ENCODE data around the gene SUSD6.

SUSD6 gene

DNA sequence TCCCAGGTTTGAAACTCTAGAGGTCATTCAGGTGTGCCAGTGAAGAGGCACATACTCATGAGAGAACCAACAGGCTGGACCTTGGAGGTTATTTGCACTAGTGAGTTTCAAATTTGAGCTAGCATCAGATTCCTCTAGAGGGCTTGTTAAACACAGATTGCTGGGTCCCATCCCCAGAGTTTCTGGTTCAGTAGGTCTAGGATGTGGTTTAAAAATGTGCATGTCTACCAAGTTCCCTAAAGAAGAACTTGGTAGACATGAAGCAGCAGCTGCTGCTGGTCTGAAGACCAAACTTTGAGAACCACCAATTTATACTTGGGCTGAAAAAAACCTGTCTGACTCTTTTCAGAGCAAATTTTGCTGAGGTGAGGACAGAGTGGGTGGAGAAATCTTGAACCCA lies 61.7 kb downstream of the SUSD6 start:
- TF ChIP-seq SUZ12 (IDR thresholded peaks at IDR 0.05; ENCODE audit: extremely low read depth, insufficient read depth, insufficient read length) (no peak), YY1 (IDR thresholded peaks at IDR 0.05; ENCODE audit: insufficient read depth, insufficient read length) (no peak), ZNF274 (IDR thresholded peaks at IDR 0.05; ENCODE audit: low read depth, low read length) (no peak)
- no peaks in the 10 kb centered on the region for H3K36me3 ChIP-seq (ENCODE audit: insufficient read depth, insufficient read length, low read length)
- H3K9me3 ChIP-seq (ENCODE audit: insufficient read depth, low read length) = no peaks in the 10 kb centered on the region
- H3K9ac ChIP-seq (ENCODE audit: insufficient read length, low read depth) = no peak overlapping the region
- H3K27me3 ChIP-seq (ENCODE audit: insufficient read depth, insufficient read length) = no peaks in the 10 kb centered on the region
- no peak overlapping the region for H3K4me3 ChIP-seq (ENCODE audit: insufficient read length, low read depth)
- H3K4me1 ChIP-seq (ENCODE audit: insufficient read depth, insufficient read length) = peaks cover 2% of the 10 kb centered on the region
- no peak for DNase-seq (ENCODE audit: low read depth, low spot score)

DNA sequence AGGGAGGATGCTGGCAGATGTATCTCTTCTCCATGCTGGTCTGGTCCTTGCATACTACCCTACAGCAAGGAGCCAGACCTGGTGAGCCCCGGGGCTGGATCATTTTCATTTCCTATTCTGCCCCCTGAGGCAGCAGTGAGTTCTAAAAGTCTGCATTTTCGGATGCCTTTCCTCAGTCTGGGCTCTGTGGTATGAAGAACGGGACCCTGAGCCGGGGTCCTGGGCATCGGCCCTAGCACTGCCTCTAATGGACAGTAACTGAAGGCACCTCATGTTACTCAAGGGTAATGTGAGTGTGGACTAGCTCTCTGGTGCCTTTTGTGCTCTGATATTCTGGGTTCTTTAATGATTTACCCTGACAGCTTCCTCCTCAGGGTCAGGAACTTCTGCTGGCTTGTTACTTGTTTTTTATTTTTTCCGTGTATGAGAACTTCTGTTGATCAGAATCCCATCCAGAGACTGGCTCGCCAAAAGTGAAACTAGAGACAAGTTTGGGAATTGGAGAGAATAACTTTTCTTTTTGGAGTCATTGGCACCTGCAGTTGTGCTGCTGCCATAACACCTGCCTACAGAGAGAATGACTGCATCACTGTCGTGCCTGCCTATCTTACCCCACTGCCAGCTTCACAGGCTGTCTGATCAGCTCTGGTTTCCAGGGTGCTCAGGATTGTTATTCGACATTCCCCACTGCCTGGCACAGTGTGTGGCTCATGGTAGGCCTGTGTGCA lies 62.3 kb downstream of the SUSD6 start:
- TF ChIP-seq SUZ12 (IDR thresholded peaks at IDR 0.05; ENCODE audit: extremely low read depth, insufficient read depth, insufficient read length) (no peak), ZNF274 (IDR thresholded peaks at IDR 0.05; ENCODE audit: low read depth, low read length) (no peak), YY1 (IDR thresholded peaks at IDR 0.05; ENCODE audit: insufficient read depth, insufficient read length) (no peak)
- no peaks in the 10 kb centered on the region for H3K9me3 ChIP-seq (ENCODE audit: insufficient read depth, low read length)
- no peaks in the 10 kb centered on the region for H3K27me3 ChIP-seq (ENCODE audit: insufficient read depth, insufficient read length)
- no peak overlapping the region for H3K9ac ChIP-seq (ENCODE audit: insufficient read length, low read depth)
- no peak for DNase-seq (ENCODE audit: low read depth, low spot score)
- peaks cover 2% of the 10 kb centered on the region for H3K4me1 ChIP-seq (ENCODE audit: insufficient read depth, insufficient read length)
- H3K36me3 ChIP-seq (ENCODE audit: insufficient read depth, insufficient read length, low read length) = no peaks in the 10 kb centered on the region
- no peak overlapping the region for H3K4me3 ChIP-seq (ENCODE audit: insufficient read length, low read depth)

DNA sequence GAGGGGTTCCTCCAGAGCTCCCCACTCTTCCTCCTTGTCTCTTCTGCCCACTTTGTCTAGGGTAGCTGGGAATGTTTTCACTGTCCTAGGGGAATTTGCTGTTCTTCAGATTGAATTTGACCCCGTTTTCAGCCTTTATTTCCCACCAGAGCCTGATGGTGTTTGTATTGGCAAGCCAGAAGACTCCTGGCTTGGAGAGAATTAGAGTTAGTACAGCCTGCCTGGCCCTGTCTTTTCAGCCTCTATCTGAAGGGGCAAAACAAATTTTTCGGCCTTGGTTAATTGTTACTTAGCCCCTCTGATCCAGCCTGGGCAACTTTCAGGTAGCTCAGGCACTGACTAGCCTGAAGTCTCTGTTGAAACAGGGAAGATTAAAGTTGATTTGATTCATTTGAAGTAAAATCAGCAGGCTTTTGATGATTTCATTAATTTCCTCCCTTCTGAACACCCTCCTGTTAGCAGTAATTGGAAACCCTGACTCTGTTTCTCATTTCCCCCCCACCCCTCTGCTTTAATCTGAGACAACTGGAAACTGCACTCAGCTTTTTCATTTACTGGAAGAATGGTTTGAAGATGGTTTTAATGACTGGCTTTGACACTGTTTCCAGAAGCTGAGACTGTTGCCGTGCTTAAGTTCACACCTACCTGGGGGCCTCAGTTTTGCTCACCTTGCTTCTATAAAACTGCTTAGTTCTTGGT lies 63.3 kb downstream of the SUSD6 start:
- Histone ChIP-seq H3K4me3 (ENCODE audit: insufficient read length, low read depth) (no peak overlapping the region), H3K4me1 (ENCODE audit: insufficient read depth, insufficient read length) (peaks cover 2% of the 10 kb centered on the region), H3K9ac (ENCODE audit: insufficient read length, low read depth) (no peak overlapping the region), H3K27me3 (ENCODE audit: insufficient read depth, insufficient read length) (no peaks in the 10 kb centered on the region), H3K9me3 (ENCODE audit: insufficient read depth, low read length) (no peaks in the 10 kb centered on the region), H3K36me3 (ENCODE audit: insufficient read depth, insufficient read length, low read length) (no peaks in the 10 kb centered on the region)
- no peak for TF ChIP-seq ZNF274 (IDR thresholded peaks at IDR 0.05; ENCODE audit: low read depth, low read length)
- no peak for TF ChIP-seq SUZ12 (IDR thresholded peaks at IDR 0.05; ENCODE audit: extremely low read depth, insufficient read depth, insufficient read length)
- TF ChIP-seq YY1 (IDR thresholded peaks at IDR 0.05; ENCODE audit: insufficient read depth, insufficient read length) = no peak
- DNase-seq (ENCODE audit: low read depth, low spot score) = no peak

DNA sequence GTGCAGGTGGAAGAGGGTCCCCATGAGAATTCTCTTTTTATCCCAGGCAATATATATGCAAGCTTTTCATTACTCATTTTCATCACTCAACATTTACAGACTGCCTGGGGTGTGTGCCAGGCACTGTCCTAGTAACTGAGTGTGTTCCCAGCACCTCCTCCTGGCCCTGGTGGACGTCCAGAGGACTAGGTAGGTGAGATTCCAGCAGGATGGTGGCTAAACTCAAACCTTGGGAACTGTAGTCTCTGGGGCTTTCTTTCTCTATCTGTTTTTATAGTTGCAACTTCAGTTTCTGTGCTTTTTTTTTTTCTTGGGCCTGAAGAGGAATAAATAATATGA lies 63.8 kb downstream of the SUSD6 start:
- no peak for DNase-seq (ENCODE audit: low read depth, low spot score)
- Histone ChIP-seq H3K9me3 (ENCODE audit: insufficient read depth, low read length) (no peaks in the 10 kb centered on the region), H3K36me3 (ENCODE audit: insufficient read depth, insufficient read length, low read length) (no peaks in the 10 kb centered on the region), H3K4me1 (ENCODE audit: insufficient read depth, insufficient read length) (peaks cover 2% of the 10 kb centered on the region), H3K9ac (ENCODE audit: insufficient read length, low read depth) (no peak overlapping the region), H3K27me3 (ENCODE audit: insufficient read depth, insufficient read length) (no peaks in the 10 kb centered on the region), H3K4me3 (ENCODE audit: insufficient read length, low read depth) (no peak overlapping the region)
- TF ChIP-seq YY1 (IDR thresholded peaks at IDR 0.05; ENCODE audit: insufficient read depth, insufficient read length) = no peak
- no peak for TF ChIP-seq SUZ12 (IDR thresholded peaks at IDR 0.05; ENCODE audit: extremely low read depth, insufficient read depth, insufficient read length)
- TF ChIP-seq ZNF274 (IDR thresholded peaks at IDR 0.05; ENCODE audit: low read depth, low read length) = no peak

DNA sequence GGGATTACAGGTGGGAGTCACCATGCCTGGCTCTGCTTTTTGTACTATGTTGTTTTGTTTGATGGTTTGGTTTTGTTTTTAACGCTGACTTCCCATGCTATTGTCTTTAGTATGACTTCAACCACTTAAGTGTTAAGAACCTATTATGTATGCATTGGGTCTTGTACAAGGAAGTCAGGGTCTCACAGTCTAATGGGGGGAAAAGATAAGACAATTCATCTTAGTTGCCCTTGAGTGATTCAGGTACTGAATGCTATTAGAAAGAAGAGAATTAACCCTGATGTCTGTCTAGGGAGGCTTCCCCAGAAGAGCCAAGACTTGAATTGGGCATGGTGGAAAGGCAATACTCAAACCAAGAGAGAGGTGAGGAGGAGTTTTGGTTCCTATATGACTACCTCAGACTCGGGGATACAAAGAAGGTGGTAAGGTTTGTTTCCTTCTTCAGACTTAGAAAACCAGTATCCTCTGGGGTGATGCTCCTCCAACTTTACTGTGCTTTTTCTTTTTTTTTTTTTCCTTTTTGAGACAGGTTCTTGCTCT lies 64.6 kb downstream of the SUSD6 start:
- no peak for TF ChIP-seq YY1 (IDR thresholded peaks at IDR 0.05; ENCODE audit: insufficient read depth, insufficient read length)
- TF ChIP-seq SUZ12 (IDR thresholded peaks at IDR 0.05; ENCODE audit: extremely low read depth, insufficient read depth, insufficient read length) = no peak
- no peak for TF ChIP-seq ZNF274 (IDR thresholded peaks at IDR 0.05; ENCODE audit: low read depth, low read length)
- no peaks in the 10 kb centered on the region for H3K27me3 ChIP-seq (ENCODE audit: insufficient read depth, insufficient read length)
- H3K4me1 ChIP-seq (ENCODE audit: insufficient read depth, insufficient read length) = peaks cover 2% of the 10 kb centered on the region
- no peaks in the 10 kb centered on the region for H3K9me3 ChIP-seq (ENCODE audit: insufficient read depth, low read length)
- H3K9ac ChIP-seq (ENCODE audit: insufficient read length, low read depth) = no peak overlapping the region
- no peaks in the 10 kb centered on the region for H3K36me3 ChIP-seq (ENCODE audit: insufficient read depth, insufficient read length, low read length)
- no peak overlapping the region for H3K4me3 ChIP-seq (ENCODE audit: insufficient read length, low read depth)
- DNase-seq (ENCODE audit: low read depth, low spot score) = no peak

DNA sequence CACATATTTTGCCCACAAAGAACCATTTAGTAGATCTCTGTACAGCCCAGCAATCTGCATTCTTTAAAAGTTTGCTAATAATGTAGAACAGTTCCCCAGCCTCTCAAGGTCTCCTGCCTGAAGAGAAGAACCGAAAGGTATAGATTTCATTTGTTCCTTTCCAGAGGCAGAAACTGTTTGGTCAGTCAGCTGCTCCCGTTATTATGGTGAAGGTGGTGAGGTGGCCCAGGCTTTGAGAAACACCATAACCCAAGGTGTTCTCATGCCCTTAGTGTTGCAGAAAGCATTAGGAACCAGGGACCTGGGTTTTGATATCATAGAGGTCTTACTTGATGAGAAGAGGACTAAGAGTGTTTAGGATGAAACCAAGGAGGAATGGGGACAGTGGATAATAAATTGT lies 65.3 kb downstream of the SUSD6 start:
- H3K4me1 ChIP-seq (ENCODE audit: insufficient read depth, insufficient read length) = no peaks in the 10 kb centered on the region
- H3K9ac ChIP-seq (ENCODE audit: insufficient read length, low read depth) = no peak overlapping the region
- no peaks in the 10 kb centered on the region for H3K36me3 ChIP-seq (ENCODE audit: insufficient read depth, insufficient read length, low read length)
- no peak for TF ChIP-seq YY1 (IDR thresholded peaks at IDR 0.05; ENCODE audit: insufficient read depth, insufficient read length)
- TF ChIP-seq SUZ12 (IDR thresholded peaks at IDR 0.05; ENCODE audit: extremely low read depth, insufficient read depth, insufficient read length) = no peak
- no peak for TF ChIP-seq ZNF274 (IDR thresholded peaks at IDR 0.05; ENCODE audit: low read depth, low read length)
- DNase-seq (ENCODE audit: low read depth, low spot score) = no peak
- no peak overlapping the region for H3K4me3 ChIP-seq (ENCODE audit: insufficient read length, low read depth)
- H3K9me3 ChIP-seq (ENCODE audit: insufficient read depth, low read length) = no peaks in the 10 kb centered on the region
- no peaks in the 10 kb centered on the region for H3K27me3 ChIP-seq (ENCODE audit: insufficient read depth, insufficient read length)

DNA sequence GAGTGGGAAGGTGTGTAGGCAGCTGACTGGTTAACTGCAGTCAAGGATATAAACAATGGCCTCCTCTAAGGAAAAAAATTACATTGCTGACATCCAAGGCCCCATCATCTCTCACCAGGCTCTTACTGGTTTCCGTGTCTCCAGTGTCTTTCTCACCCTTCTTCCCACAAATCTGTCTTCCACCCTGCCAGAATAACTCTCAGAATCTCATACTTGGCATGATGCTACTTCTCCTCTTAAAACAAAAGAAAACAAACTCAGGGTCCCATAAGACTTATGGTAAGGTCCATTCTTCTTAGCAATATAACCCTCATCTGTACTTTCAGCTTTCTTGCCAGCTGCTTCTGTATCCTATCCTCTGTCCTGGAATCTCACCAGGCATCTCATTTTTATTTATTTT lies 68.9 kb downstream of the SUSD6 start:
- Histone ChIP-seq H3K36me3 (ENCODE audit: insufficient read depth, insufficient read length, low read length) (no peaks in the 10 kb centered on the region), H3K4me3 (ENCODE audit: insufficient read length, low read depth) (no peak overlapping the region), H3K9me3 (ENCODE audit: insufficient read depth, low read length) (no peaks in the 10 kb centered on the region), H3K4me1 (ENCODE audit: insufficient read depth, insufficient read length) (no peaks in the 10 kb centered on the region), H3K9ac (ENCODE audit: insufficient read length, low read depth) (no peak overlapping the region), H3K27me3 (ENCODE audit: insufficient read depth, insufficient read length) (no peaks in the 10 kb centered on the region)
- TF ChIP-seq SUZ12 (IDR thresholded peaks at IDR 0.05; ENCODE audit: extremely low read depth, insufficient read depth, insufficient read length) (no peak), ZNF274 (IDR thresholded peaks at IDR 0.05; ENCODE audit: low read depth, low read length) (no peak), YY1 (IDR thresholded peaks at IDR 0.05; ENCODE audit: insufficient read depth, insufficient read length) (no peak)
- DNase-seq (ENCODE audit: low read depth, low spot score) = no peak

All from NT2/D1 (cell line).